Kasumi-1 (cell line): ENCODE data around the gene U2SURP.
"Not testable (repeated sequence)": the region's sequence is repeated elsewhere in the genome, so short reads cannot be mapped to it uniquely, and the experiment has no call there.

ENCODE experiments used
- DNase-seq, 2 experiments: peaks; one replicate each; lab custom pipeline; 2025; lab: John Stamatoyannopoulos, UW

Gene U2SURP

GRCh38 chr3:142976621-142977398, 24.6 kb upstream of the U2SURP start:
- peak in 1 of 2 experiments; percentile 12 for DNase-seq

- no peak for DNase-seq
These were observed 24.0 kb upstream of the U2SURP start for GRCh38 chr3:142977399-142977728.

DNA sequence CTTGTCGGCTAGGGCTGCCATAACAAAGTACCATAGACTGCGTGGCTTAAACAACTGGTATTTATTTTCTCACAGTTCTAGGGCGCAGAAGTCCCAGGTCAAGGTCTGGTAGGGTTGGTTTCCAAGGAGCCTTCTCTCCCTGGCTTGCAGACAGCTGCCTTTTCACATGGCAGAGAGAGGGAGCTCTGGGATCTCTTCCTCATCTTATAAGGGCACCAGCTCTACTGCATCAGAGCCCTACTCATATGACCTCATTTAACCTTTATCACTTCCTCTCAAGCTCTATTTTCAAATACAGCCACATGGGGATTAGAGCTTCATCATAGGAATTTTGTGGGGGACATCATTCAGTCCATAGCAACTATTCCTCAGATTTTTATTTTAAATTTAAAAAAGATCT, 20.3 kb upstream of the U2SURP start:
- DNase-seq = peak; percentile 11 to 34

- DNase-seq = no peak
These were observed 19.2 kb upstream of the U2SURP start for GRCh38 chr3:142982038-142982773.

DNA sequence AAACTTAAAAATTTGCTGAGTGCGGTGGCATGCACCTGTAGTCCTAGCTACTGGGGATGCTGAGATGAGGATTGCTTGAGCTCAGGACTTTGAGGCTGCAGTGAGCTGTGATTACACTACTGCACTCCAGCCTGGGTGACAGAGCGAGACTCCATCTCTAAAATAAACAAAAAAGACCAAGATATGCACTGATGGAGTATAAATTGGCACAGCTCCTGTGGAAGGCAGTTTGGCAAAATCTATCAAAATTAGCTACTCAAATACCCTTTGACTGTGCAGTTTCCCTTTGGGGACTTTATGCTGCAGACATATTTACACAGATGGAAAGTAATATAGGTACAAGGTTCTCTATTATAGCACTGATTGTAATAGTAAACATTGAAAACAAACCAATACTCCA, 18.1 kb upstream of the U2SURP start:
- no peak for DNase-seq

GRCh38 chr3:142984255-142984654, 17.1 kb upstream of the U2SURP start:
- no peak for DNase-seq

GRCh38 chr3:142987080-142987700, 14.2 kb upstream of the U2SURP start:
- peak; percentile 62 to 70 for DNase-seq

GRCh38 chr3:142987707-142988106, 13.7 kb upstream of the U2SURP start:
- DNase-seq = no peak

DNA sequence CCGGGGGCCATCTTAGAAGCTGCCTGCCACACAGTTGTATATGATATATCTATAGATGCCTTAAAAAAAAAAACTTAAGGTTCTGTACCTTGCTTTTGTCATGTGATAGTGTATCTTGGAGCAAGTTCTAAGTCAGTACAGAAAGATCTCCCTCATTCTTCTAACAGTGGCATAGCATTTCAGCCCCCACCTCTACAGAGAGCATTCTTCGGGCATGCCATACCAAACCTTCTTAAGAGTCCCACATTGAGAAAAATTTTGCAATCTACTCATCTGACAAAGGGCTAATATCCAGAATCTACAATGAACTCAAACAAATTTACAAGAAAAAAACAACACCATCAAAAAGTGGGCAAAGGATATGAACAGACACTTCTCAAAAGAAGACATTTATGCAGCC, 13.1 kb upstream of the U2SURP start:
- DNase-seq = not testable (repeated sequence)

- not testable (repeated sequence) for DNase-seq
These were observed 12.5 kb upstream of the U2SURP start for GRCh38 chr3:142988826-142989225.

DNA sequence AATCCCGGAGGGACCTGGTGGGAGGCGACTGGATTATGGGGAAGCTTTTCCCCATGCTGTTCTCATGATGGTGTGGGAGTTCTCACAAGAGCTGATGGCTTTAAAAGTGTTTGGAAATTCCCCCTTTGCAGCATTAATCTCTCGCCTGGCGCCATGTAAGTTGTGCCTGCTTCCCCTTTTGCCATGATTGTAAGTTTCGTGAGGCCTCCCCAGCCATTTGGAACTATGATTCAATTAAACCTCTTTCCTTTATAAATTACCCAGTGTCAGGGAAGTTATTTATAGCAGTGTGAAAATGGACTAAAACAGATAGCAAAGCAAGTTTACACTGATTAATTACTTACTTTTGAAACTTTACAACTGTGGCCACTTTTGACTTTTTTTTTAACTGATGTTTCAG, 10.6 kb upstream of the U2SURP start:
- DNase-seq = no peak

DNA sequence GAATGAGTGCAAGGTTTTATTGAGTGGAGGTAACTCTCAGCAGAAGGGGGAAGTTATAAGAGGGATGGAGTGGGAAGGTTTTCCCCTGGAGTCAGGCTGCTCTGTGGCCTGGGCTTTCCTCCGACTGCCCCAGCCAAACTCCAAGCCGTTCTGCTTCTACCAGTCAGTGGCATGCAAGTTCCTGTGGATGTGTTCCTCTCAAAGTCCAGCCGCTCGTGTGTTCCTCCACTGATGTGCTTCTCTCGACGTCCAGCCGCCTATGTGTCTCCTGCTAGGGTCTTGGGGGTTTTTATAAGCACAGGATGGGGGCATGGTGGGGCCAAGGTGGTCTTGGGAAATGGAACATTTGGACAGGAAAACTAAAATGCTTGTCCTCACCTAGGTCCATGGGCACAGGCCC, 9.0 kb upstream of the U2SURP start:
- DNase-seq = no peak

DNA sequence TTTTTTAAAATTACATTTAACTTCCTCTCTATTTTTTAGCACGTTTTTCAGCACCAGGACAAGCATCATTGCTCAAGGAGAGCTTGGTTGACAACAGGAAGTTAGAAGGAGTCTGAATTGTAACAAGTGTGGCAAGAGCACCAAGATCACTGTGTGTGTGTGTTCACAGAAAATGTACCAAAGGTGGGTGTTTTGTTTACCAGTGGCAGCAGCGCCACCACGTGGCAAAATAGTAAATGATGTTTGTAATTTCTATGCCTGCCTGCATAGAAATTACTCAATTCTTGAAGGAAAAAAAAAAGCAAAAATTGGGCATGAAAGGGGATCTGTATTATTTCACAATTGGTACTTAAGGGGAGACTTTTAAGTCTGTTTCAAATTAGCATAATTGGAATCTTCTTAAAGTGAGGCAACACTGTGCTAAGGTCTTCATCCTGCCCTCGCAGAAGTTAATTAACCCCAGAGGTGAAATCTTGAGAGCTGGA, 7.4 kb upstream of the U2SURP start:
- peak; percentile 61 to 79 for DNase-seq

DNA sequence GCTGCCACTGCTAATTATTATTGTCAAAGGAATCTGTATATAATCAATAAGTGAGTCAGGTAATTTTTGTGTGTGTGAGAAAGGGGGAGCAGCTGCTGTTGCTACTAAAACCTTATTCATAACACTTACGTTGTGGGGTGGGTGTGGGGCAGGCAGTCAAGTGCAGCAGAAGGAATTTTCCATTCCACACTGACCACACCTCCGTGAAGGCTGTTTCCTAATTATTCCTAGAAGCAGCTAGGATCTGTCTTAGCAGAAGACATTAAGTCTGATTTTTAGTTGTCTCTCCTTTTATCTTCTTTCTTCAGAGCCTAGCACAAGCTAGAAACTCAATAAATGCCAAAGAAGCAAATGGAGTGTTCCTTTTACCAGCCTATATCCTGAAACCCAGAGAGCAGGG, 4.0 kb upstream of the U2SURP start:
- DNase-seq = no peak

GRCh38 chr3:142998439-142998838, 2.9 kb upstream of the U2SURP start:
- no peak for DNase-seq

GRCh38 chr3:142999881-143000280, 1.5 kb upstream of the U2SURP start:
- peak in 1 of 2 experiments; percentile 4 for DNase-seq

DNA sequence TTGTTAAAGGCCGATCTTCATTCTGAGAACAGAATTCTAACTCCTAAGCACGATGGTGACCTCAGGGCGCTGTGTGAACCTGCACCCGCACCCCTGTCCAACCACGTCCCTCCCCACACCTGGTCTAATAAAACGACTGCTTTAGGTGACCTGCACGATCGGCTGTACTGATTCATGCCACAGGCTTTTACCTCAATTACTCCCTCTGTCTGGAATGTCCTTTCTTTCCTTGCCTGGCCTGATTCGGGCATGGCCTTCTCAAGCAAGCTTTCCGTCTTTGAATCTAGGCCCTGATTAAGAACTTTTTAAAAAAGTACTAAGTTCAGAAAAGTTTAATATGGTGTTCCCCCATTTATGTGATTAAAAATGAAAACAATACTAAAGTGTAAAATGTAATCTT, 842 bp upstream of the U2SURP start:
- peak in 1 of 2 experiments; percentile 53 for DNase-seq

DNA sequence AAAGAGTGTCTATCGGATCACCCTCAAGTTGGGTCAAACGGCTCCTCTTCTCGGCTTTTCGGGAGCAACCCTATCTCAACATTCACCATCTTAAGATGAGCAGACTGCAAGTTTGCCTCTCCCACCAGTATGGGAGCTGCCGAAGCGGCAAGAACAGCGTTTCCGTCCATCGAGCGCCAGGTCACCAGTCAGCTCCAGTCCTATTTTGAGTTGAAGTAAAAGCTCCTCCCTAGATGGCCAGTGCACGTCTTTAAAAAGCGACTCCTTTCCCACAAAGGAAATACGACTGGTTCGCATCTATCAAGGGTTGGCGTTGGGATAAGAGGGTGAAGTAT, 369 bp upstream of the U2SURP start:
- peak; percentile 71 to 94 for DNase-seq

DNA sequence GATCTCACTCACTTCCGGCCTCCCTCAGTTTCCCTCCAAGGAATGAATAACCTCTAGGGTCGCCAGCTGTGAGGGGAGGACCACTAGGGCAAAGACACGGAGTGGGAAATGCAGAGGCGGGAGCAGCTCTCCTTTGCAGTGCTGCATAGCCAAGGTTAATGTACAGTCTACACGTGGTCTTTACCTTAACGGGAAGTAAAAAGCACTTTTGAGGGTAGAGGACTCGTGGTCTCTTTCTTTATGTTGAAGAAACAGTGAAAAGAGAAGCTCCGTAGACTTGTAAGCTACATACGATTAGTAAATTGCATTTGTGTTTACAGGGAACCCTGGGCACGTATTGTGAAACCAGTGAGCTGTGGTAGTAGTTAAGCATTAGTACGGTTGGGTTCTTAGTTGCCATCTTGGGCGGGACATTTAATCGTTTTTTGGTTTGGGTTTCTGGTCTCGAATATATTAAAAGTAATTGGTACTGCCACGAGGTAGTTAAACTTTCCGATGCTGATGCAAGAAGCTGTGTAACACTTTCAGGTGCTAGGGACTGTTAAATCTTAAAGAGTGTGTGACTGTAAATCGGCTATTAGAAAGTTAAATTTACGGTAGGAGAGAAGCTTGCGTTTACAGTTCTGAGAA, 828 bp downstream of the U2SURP start:
- DNase-seq = peak; percentile 61 to 75

DNA sequence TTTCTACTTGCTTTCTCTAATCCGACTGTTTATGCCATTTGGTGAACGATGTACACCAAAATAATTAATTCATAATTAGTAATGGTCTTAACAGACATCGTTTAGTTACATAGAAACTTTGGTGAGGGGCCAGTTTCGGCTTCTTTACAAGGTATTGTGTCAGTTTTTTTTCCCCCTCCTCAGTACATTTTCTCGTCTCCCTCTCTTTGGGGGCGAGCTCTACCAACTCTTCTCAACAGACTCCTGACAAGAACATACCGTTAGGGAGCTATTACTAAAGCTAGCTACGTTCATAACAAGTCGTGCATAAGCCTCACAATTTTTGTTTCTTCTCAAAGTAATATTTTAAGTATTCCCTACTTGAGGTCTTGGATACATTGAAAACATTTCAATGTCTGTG, 1.4 kb downstream of the U2SURP start:
- DNase-seq = peak in 1 of 2 experiments; percentile 7

DNA sequence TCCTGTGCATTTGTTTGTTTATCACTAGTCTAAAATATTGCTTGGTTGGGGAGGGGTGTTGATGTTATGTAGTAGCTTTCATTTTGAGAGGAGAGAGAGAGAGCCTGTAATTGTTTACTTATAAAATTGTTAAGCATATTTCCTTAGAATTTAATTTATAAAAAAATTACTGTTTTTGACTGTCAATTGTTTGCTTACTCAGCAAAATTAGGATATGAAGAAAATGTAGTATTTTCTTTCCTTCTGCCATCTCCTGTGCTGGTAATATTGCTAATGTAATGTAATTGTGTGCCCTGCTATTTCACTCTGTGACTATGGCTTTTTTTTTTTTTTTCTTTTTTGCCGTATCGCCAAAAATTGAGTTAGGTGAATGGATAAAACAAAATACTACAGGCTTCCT, 3.5 kb downstream of the U2SURP start:
- no peak for DNase-seq

DNA sequence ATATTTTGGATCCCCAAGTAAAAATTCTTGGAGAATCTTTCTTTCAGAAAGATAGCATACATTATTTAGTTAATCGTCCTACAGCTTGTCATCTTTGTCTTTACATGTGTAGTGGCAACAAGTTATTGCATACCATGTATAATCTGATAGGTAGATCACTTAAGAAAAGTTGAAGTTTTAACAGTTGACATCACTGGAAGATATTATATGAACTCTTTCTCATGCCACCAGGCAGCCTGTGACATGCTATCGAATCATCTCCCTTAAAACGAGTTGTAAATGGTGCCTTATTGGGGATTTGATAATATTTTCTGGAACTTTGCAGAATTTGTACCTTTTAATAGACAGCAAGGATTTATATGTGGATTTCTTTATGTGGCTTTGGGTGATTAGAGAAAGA, 8.7 kb downstream of the U2SURP start:
- DNase-seq = no peak

DNA sequence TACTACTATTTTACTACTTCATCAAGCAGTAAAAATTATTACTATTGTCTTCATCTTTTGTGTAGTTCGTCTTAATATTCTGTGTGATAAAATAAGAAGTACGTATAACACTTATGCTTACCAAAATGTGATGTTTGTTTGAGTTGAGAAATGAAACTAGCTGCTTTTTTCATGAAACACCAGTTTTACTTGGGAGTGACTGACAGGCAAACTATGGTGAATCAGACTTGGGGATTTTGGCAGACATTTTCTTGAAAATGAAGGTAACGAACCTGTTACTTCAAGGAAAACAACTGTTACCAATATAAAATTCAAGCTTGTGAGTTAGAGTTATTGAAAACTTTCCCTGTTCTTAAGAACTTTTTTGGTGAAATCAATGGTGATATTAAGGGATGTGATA, 10.3 kb downstream of the U2SURP start:
- DNase-seq = no peak
